Measurements from ENCODE around the gene FBXW8.

FBXW8 gene

GRCh38 chr12:116881877-116882507 is 28.8 kb upstream of the FBXW8 start:
- peak overlapping the region; percentile 46 to 70 for H3K4me3 ChIP-seq (ENCODE audit: low read length in 2 of 2)

GRCh38 chr12:116882742-116883141 is 28.0 kb upstream of the FBXW8 start:
- Histone ChIP-seq H3K27me3 (ENCODE audit: control insufficient read depth in 3 of 3, insufficient read depth in 3 of 3, low read depth in 1 of 3, low read length in 3 of 3) (peaks cover 45 to 81% (median 56%) of the 10 kb centered on the region in 3 experiments), H2BK12ac (ENCODE audit: low read length) (no peak overlapping the region), H2BK120ac (ENCODE audit: low read depth, low read length) (no peak overlapping the region), H2AFZ (ENCODE audit: low read length) (no peak overlapping the region), H3K4me3 (ENCODE audit: low read length in 2 of 2) (no peak overlapping the region), H2BK5ac (ENCODE audit: low read length) (no peak overlapping the region), H4K8ac (ENCODE audit: low read depth, low read length) (no peak overlapping the region), H3K4me1 (ENCODE audit: control insufficient read depth in 2 of 2, insufficient read depth in 1 of 2, low read depth in 1 of 2, low read length in 2 of 2) (peaks cover 10 to 17% of the 10 kb centered on the region in 2 donors), H3K14ac (ENCODE audit: low read length) (no peak overlapping the region), H3K4me2 (ENCODE audit: insufficient read depth, low read length, poor library complexity, severe bottlenecking) (no peak overlapping the region), H2BK15ac (ENCODE audit: low read length) (no peak overlapping the region), H3K18ac (ENCODE audit: low read length) (no peak overlapping the region), H3K36me3 (replicated peaks in 1 of 2; ENCODE audit: control insufficient read depth in 2 of 2, insufficient read depth in 2 of 2, low read length in 2 of 2) (no peaks in the 10 kb centered on the region), H3K23ac (ENCODE audit: low read depth, low read length, poor library complexity) (no peak overlapping the region), H2AK5ac (ENCODE audit: low read depth, low read length) (no peak overlapping the region), H3K27ac (replicated peaks; ENCODE audit: low read length) (no peak overlapping the region), H3K9me3 (replicated peaks in 1 of 2; ENCODE audit: control insufficient read depth in 2 of 2, insufficient read depth in 1 of 2, low read depth in 1 of 2, low read length in 2 of 2) (no peaks in the 10 kb centered on the region), H4K91ac (ENCODE audit: low read depth, low read length, poor library complexity) (no peak overlapping the region), H3K79me1 (ENCODE audit: low read depth, low read length) (peaks cover 2% of the 10 kb centered on the region), H3K9ac (ENCODE audit: low read depth, low read length, poor library complexity) (no peak overlapping the region), H3K4ac (ENCODE audit: low read length) (no peak overlapping the region)
- WGBS, 2 donors (ENCODE audit: extremely low coverage in 2 of 2, insufficient read length in 2 of 2, insufficient replicate concordance in 1 of 2) = no CpG with 5 or more reads among the region's 6 CpGs
- DNase-seq (ENCODE audit: low spot score) = no peak

More at GRCh38 chr12:116881877-116882507, 28.8 kb upstream of the FBXW8 start:
- Histone ChIP-seq H3K9me3 (replicated peaks in 1 of 2; ENCODE audit: control insufficient read depth in 2 of 2, insufficient read depth in 1 of 2, low read depth in 1 of 2, low read length in 2 of 2) (no peaks in the 10 kb centered on the region), H3K18ac (ENCODE audit: low read length) (peak overlapping the region; percentile 27), H3K27ac (replicated peaks; ENCODE audit: low read length) (no peak overlapping the region), H4K91ac (ENCODE audit: low read depth, low read length, poor library complexity) (no peak overlapping the region), H3K4ac (ENCODE audit: low read length) (no peak overlapping the region), H3K79me1 (ENCODE audit: low read depth, low read length) (peaks cover 2% of the 10 kb centered on the region), H3K4me1 (ENCODE audit: control insufficient read depth in 2 of 2, insufficient read depth in 1 of 2, low read depth in 1 of 2, low read length in 2 of 2) (peaks cover 10 to 17% of the 10 kb centered on the region in 2 donors), H2BK12ac (ENCODE audit: low read length) (no peak overlapping the region), H3K23ac (ENCODE audit: low read depth, low read length, poor library complexity) (peak overlapping the region; percentile 55), H2BK15ac (ENCODE audit: low read length) (no peak overlapping the region), H2AFZ (ENCODE audit: low read length) (peak overlapping the region; percentile 89), H2BK120ac (ENCODE audit: low read depth, low read length) (no peak overlapping the region), H4K8ac (ENCODE audit: low read depth, low read length) (no peak overlapping the region), H2BK5ac (ENCODE audit: low read length) (peak overlapping the region; percentile 39), H2AK5ac (ENCODE audit: low read depth, low read length) (no peak overlapping the region), H3K14ac (ENCODE audit: low read length) (peak overlapping the region; percentile 21), H3K4me2 (ENCODE audit: insufficient read depth, low read length, poor library complexity, severe bottlenecking) (peak overlapping the region; percentile 86), H3K36me3 (replicated peaks in 1 of 2; ENCODE audit: control insufficient read depth in 2 of 2, insufficient read depth in 2 of 2, low read length in 2 of 2) (no peaks in the 10 kb centered on the region), H3K27me3 (ENCODE audit: control insufficient read depth in 3 of 3, insufficient read depth in 3 of 3, low read depth in 1 of 3, low read length in 3 of 3) (peaks cover 45 to 81% (median 61%) of the 10 kb centered on the region in 3 experiments), H3K9ac (ENCODE audit: low read depth, low read length, poor library complexity) (peak overlapping the region; percentile 21)
- no peak for DNase-seq (ENCODE audit: low spot score)
- no CpG with 5 or more reads among the region's 29 CpGs for WGBS, 2 donors (ENCODE audit: extremely low coverage in 2 of 2, insufficient read length in 2 of 2, insufficient replicate concordance in 1 of 2)

- no peak overlapping the region for H2BK15ac ChIP-seq (ENCODE audit: low read length)
- no peaks in the 10 kb centered on the region for H3K79me1 ChIP-seq (ENCODE audit: low read depth, low read length)
- H3K4me3 ChIP-seq (ENCODE audit: low read length in 2 of 2) = no peak overlapping the region
- no peak overlapping the region for H3K27ac ChIP-seq (replicated peaks; ENCODE audit: low read length)
- no peak overlapping the region for H3K18ac ChIP-seq (ENCODE audit: low read length)
- no peak overlapping the region for H3K14ac ChIP-seq (ENCODE audit: low read length)
- no peak overlapping the region for H2AFZ ChIP-seq (ENCODE audit: low read length)
- peaks cover 27 to 68% (median 36%) of the 10 kb centered on the region in 3 experiments for H3K27me3 ChIP-seq (ENCODE audit: control insufficient read depth in 3 of 3, insufficient read depth in 3 of 3, low read depth in 1 of 3, low read length in 3 of 3)
- H2BK12ac ChIP-seq (ENCODE audit: low read length) = no peak overlapping the region
- H3K23ac ChIP-seq (ENCODE audit: low read depth, low read length, poor library complexity) = no peak overlapping the region
- no peaks in the 10 kb centered on the region for H3K9me3 ChIP-seq (replicated peaks in 1 of 2; ENCODE audit: control insufficient read depth in 2 of 2, insufficient read depth in 1 of 2, low read depth in 1 of 2, low read length in 2 of 2)
- no peak overlapping the region for H2BK120ac ChIP-seq (ENCODE audit: low read depth, low read length)
- no peaks in the 10 kb centered on the region for H3K36me3 ChIP-seq (replicated peaks in 1 of 2; ENCODE audit: control insufficient read depth in 2 of 2, insufficient read depth in 2 of 2, low read length in 2 of 2)
- no peak overlapping the region for H3K4me2 ChIP-seq (ENCODE audit: insufficient read depth, low read length, poor library complexity, severe bottlenecking)
- no CpG with 5 or more reads among the region's 3 CpGs for WGBS, 2 donors (ENCODE audit: extremely low coverage in 2 of 2, insufficient read length in 2 of 2, insufficient replicate concordance in 1 of 2)
- no peak overlapping the region for H3K4ac ChIP-seq (ENCODE audit: low read length)
- no peak overlapping the region for H4K91ac ChIP-seq (ENCODE audit: low read depth, low read length, poor library complexity)
- H3K9ac ChIP-seq (ENCODE audit: low read depth, low read length, poor library complexity) = no peak overlapping the region
- no peak overlapping the region for H2AK5ac ChIP-seq (ENCODE audit: low read depth, low read length)
- H2BK5ac ChIP-seq (ENCODE audit: low read length) = no peak overlapping the region
- no peak for DNase-seq (ENCODE audit: low spot score)
- H4K8ac ChIP-seq (ENCODE audit: low read depth, low read length) = no peak overlapping the region
- H3K4me1 ChIP-seq (ENCODE audit: control insufficient read depth in 2 of 2, insufficient read depth in 1 of 2, low read depth in 1 of 2, low read length in 2 of 2) = peaks cover 6 to 11% of the 10 kb centered on the region in 2 donors
Observed at GRCh38 chr12:116884871-116885270, 25.9 kb upstream of the FBXW8 start.

GRCh38 chr12:116885491-116885890 is 25.3 kb upstream of the FBXW8 start:
- H3K27me3 ChIP-seq (ENCODE audit: control insufficient read depth in 3 of 3, insufficient read depth in 3 of 3, low read depth in 1 of 3, low read length in 3 of 3) = peaks cover 21 to 62% (median 30%) of the 10 kb centered on the region in 3 experiments
- no CpG with 5 or more reads among the region's 2 CpGs for WGBS, 2 donors (ENCODE audit: extremely low coverage in 2 of 2, insufficient read length in 2 of 2, insufficient replicate concordance in 1 of 2)

More at GRCh38 chr12:116885491-116885890, 25.3 kb upstream of the FBXW8 start:
- Histone ChIP-seq H3K36me3 (replicated peaks in 1 of 2; ENCODE audit: control insufficient read depth in 2 of 2, insufficient read depth in 2 of 2, low read length in 2 of 2) (no peaks in the 10 kb centered on the region), H2AFZ (ENCODE audit: low read length) (no peak overlapping the region), H2BK12ac (ENCODE audit: low read length) (no peak overlapping the region), H3K23ac (ENCODE audit: low read depth, low read length, poor library complexity) (no peak overlapping the region), H3K4ac (ENCODE audit: low read length) (no peak overlapping the region), H4K8ac (ENCODE audit: low read depth, low read length) (no peak overlapping the region), H2AK5ac (ENCODE audit: low read depth, low read length) (no peak overlapping the region), H3K27ac (replicated peaks; ENCODE audit: low read length) (no peak overlapping the region), H4K91ac (ENCODE audit: low read depth, low read length, poor library complexity) (no peak overlapping the region), H3K79me1 (ENCODE audit: low read depth, low read length) (no peaks in the 10 kb centered on the region), H2BK5ac (ENCODE audit: low read length) (no peak overlapping the region), H3K9me3 (replicated peaks in 1 of 2; ENCODE audit: control insufficient read depth in 2 of 2, insufficient read depth in 1 of 2, low read depth in 1 of 2, low read length in 2 of 2) (no peaks in the 10 kb centered on the region), H2BK120ac (ENCODE audit: low read depth, low read length) (no peak overlapping the region), H2BK15ac (ENCODE audit: low read length) (no peak overlapping the region), H3K4me1 (ENCODE audit: control insufficient read depth in 2 of 2, insufficient read depth in 1 of 2, low read depth in 1 of 2, low read length in 2 of 2) (peaks cover 6 to 7% of the 10 kb centered on the region in 2 donors), H3K14ac (ENCODE audit: low read length) (no peak overlapping the region), H3K9ac (ENCODE audit: low read depth, low read length, poor library complexity) (no peak overlapping the region), H3K4me2 (ENCODE audit: insufficient read depth, low read length, poor library complexity, severe bottlenecking) (no peak overlapping the region), H3K4me3 (ENCODE audit: low read length in 2 of 2) (no peak overlapping the region), H3K18ac (ENCODE audit: low read length) (no peak overlapping the region)
- DNase-seq (ENCODE audit: low spot score) = no peak

Measured in neuronal stem cell (in vitro differentiated cells).